Measurements from ENCODE around the gene PXDN.

DNA sequence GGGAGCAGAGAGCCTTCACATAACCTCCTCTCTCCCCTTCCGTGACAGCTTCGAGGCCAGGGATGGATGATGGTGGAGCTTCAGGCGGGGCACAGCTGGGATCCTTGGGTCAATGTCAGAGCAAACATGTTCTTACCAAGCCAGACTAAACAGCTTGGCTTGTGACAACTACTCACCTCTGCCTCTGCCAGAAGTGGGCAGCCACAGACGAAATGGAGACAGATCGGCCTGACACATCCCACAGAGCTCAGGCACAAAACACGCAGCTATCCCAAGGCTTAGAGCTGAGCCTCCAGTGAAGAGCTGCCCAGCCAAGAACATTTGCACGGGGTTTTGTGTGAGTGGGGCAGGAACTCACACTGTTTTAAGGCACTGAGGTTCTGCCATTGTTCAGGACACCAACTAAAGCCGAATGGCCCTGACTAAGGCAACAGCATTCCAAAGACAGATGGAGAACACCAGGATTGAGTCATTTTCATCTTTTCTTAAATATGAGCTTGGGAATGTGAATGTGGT, 12.8 kb downstream of the PXDN start:
- TF ChIP-seq, protein P1, sequence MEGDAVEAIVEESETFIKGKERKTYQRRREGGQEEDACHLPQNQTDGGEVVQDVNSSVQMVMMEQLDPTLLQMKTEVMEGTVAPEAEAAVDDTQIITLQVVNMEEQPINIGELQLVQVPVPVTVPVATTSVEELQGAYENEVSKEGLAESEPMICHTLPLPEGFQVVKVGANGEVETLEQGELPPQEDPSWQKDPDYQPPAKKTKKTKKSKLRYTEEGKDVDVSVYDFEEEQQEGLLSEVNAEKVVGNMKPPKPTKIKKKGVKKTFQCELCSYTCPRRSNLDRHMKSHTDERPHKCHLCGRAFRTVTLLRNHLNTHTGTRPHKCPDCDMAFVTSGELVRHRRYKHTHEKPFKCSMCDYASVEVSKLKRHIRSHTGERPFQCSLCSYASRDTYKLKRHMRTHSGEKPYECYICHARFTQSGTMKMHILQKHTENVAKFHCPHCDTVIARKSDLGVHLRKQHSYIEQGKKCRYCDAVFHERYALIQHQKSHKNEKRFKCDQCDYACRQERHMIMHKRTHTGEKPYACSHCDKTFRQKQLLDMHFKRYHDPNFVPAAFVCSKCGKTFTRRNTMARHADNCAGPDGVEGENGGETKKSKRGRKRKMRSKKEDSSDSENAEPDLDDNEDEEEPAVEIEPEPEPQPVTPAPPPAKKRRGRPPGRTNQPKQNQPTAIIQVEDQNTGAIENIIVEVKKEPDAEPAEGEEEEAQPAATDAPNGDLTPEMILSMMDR (IDR thresholded peaks at IDR 0.05; ENCODE audit: low read length): no peak
- no peak for TF ChIP-seq EZH2 (optimal IDR thresholded peaks at IDR 0.05; ENCODE audit: low read depth, low read length)

Measured in MM.1S (cell line).